Measurements from ENCODE around the gene SLC25A41. TPM values are rescaled to one million over a fixed set of nuclear protein-coding genes. Genes with fewer than 3 reads are reported as not detected.

Gene SLC25A41
- total RNA-seq, 4 donors from 2014 or later, result not detected

DNA sequence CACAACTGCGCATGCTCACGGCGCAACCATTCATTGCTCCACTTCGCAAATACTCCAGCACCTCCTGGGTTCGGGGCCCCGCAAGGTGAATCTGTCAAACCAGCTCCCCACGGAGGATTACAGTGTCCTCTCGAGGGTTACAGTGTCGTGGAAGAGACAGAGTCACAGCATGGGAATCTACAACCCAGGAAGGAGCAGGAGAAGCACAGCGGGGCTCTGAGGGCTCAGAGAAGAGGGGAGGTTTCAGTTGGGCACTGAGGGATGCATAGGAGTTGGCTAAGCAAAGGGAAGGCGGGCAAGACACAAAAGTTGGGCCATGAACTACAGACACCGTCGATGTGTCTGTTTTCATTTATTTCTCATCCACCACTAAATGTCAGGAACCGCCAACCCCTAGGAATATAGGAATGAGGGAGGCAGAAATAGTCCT lies 39.6 kb downstream of the SLC25A41 start:
- TF ChIP-seq, protein P1, sequence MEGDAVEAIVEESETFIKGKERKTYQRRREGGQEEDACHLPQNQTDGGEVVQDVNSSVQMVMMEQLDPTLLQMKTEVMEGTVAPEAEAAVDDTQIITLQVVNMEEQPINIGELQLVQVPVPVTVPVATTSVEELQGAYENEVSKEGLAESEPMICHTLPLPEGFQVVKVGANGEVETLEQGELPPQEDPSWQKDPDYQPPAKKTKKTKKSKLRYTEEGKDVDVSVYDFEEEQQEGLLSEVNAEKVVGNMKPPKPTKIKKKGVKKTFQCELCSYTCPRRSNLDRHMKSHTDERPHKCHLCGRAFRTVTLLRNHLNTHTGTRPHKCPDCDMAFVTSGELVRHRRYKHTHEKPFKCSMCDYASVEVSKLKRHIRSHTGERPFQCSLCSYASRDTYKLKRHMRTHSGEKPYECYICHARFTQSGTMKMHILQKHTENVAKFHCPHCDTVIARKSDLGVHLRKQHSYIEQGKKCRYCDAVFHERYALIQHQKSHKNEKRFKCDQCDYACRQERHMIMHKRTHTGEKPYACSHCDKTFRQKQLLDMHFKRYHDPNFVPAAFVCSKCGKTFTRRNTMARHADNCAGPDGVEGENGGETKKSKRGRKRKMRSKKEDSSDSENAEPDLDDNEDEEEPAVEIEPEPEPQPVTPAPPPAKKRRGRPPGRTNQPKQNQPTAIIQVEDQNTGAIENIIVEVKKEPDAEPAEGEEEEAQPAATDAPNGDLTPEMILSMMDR (IDR thresholded peaks at IDR 0.05; ENCODE audit: low read depth), result no peak

DNA sequence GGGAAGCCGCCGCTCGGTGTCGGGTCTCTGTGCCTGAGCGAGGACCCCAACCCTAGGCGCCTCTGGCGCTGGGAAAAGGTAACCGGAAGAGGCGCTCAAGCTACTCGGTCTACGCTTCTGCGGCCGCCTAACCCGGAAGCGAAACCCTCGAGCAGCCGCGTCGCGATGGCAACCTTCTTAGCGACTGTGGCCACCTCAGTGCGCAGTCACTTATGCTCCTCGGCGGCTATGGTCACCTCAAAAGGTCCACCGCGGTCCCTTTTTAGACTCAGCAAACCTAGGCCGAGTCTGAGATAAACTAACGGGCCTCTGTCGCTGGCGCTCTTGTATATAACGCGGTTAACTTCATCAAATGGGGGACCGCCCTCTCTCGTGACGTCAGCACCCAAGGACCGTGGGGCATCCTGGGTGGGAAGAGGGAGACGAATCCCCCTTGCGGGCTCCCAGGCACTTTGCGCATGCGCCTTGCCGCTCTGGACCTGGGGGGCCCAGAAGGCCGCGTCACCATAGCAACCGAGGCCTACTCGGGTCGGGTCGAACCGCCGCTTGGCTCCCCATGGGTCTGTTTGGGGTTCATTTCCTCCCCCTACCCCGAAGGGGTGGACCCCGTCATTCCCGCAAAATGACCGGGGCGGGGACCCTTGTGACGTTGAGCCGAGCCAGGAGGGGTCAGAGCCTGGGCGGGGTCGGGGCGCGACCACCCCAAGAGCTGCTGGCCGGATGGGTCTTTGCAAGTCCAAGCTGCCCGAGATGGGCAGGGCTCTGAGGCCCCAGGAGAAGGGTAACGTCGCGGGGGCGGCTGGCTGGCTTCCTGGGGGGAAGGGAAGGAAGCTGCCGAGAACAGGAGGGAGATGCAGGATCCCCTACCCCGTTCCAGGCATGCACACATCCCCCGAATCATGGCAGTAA lies 40.2 kb downstream of the SLC25A41 start, which contains the start of gene GTF2F1:
GTF2F1 (minus strand) TSS at position 91 of the 909 bp plus-strand sequence. CDS start 169 bp downstream, outside the sequence.
- TF ChIP-seq, protein P1 (IDR thresholded peaks at IDR 0.05; ENCODE audit: low read depth), result no peak

DNA sequence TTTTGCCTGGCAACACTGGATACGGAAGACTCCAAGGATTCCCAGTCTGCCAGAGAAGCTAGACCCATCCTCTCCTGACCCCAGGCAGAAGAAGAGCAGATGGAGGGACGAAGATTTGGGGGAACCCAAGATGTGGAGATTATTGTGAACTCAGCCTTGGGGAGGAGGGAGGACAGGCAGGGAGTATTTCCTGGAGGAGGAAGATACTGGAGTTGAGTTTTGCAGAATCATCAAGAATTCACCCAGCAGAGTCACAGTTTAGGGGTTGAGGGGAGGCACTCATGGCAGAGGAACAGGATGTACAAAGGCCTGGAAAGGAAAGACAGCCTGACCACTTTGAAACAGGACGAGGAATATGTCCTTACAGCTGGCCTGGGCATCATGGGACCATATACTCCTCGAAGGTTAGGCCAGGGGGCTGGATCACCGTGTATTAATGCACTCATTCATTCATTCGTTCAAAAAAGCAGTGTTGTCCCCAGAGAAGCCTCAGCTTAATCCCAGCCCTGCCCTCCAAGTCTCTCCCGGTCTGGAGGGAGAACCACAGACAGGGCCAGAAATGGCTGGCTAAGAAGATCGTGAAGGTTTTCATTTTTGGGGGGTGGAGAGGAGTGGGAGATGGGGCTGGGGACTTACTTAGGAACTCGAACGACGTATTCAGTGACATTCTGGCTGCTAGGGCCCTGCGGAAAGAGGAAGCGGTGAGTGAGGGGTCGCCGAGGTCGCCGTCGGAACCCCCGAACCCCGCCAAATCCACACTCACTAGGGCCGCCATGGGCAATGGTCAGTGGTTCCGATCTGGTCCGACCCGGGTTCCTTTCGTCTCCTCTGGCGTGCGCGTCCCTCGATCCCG lies 41.1 kb downstream of the SLC25A41 start:
- TF ChIP-seq, protein P1 (IDR thresholded peaks at IDR 0.05; ENCODE audit: low read depth), result no peak

DNA sequence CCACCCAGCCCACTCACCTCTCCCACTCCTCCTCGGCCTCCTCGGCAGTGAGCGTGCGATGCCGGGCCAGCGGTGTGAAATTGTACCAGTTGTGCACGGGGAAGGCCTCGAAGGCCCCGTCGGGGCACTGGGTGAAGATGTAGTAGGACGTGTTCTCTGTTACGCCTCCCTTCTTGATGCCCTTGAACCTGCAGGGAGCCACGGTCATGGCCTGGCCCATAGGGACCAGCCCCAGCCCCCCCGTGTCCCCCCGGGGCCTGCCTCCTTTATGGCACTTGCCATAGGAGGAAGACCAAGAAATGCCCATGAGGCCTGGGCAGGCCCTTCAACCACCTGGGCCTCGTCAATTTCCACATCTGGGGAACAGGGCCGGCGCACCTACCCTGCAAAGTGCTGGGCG lies 46.2 kb downstream of the SLC25A41 start:
- TF ChIP-seq, protein P1 (IDR thresholded peaks at IDR 0.05; ENCODE audit: low read depth), result no peak

DNA sequence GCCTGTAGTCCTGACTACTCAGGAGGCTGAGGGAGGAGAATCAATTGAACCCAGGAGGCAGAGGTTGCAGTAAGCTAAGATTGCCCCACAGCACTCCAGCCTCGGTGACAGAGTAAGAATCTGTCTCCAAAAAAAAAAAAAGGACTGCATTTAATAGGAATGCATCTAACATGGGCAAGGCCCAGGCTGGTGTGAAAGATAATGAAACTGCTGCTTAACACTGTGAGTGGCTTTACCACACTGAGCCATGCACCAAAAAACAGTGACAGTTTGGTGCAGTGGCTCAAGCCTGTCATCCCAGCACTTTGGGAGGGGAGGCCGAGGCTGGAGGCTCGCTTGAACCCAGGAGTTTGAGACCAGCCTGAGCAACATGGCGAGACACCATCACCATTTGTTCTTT lies 49.2 kb downstream of the SLC25A41 start:
- TF ChIP-seq, protein P1 (IDR thresholded peaks at IDR 0.05; ENCODE audit: low read depth), result no peak

DNA sequence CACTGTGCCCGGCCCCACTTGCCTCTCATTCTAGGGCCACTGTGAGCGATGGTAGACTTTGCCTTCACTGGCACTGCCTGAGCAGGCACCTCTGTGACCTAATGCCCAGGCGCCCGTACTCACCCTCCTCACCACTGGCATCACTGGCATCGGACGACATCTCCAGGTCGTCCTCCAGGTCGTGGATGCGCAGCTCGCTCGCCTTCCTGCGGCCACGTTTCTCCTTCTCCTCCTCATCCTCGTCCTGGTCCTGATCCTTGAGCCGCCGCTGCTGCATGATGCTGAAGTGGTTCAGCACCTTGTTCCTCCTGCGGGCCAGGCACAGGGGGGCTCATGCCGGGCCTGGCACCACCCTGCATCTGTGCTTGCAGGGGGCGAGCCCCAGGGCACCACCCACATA lies 50.4 kb downstream of the SLC25A41 start:
- TF ChIP-seq, protein P1 (IDR thresholded peaks at IDR 0.05; ENCODE audit: low read depth), result no peak

All from subcutaneous adipose tissue (tissue), 4 donors.